HepG2 (cell line): ENCODE results near the gene WNT6. TPM values are rescaled to one million over a fixed set of nuclear protein-coding genes. Genes with fewer than 3 reads are reported as not detected.

ENCODE experiments used
- ATAC-seq: fragments of 200-7000 bp; cut with Tn5 transposase; 3 replicates; pipeline ENCODE4 v1.9.1; 2020; ENCODE audit warnings: mild to moderate bottlenecking, moderate library complexity
- BruUV-seq: library from RNA; stranded (reverse); fragments of 400-500 nt; replicated peaks from 2 replicates; lab custom pipeline; 2021; lab: Mats Ljungman, UMichigan
- CTCF ChIA-PET: fragments of 300-600 bp; formaldehyde crosslinking; extraction: SDS; loops from one replicate; lab custom pipeline; 2021; ENCODE audit warnings: low total read pairs, inconsistent platforms, low intra/inter-chr PET ratio; lab: Yijun Ruan, JAX
- POLR2A ChIA-PET: fragments of 350-600 bp; sonication (Branson Sonifier 250); formaldehyde crosslinking; loops from one replicate; lab custom pipeline; 2020; ENCODE audit warnings: antibody characterized with exemption, inconsistent platforms; lab: Yijun Ruan, JAX
- DNase-seq: peaks from one replicate; pipeline ENCODE4 v3.0.0-alpha.2; 2015; ENCODE audit warnings: low spot score
- FAIRE-seq: peaks from 3 replicates; lab custom pipeline; 2011; peaks lifted over from hg19 to GRCh38; lab: Jason Lieb, UNC
- H2AFZ ChIP-seq: one replicate; pipeline ENCODE4 v1.6.1; 2011; ENCODE audit warnings: low read length, inconsistent platforms
- H3K27ac ChIP-seq: fragments of 300-600 bp; 3 replicates; pipeline ENCODE4 v1.8.0; 2011; ENCODE audit warnings: mixed run types, mild to moderate bottlenecking, mixed read lengths, low read length, inconsistent platforms; ENCODE audit not compliant: insufficient read depth; ENCODE audit errors: extremely low read length
- H3K27me3 ChIP-seq, 2 experiments: fragments of 200-600 bp in 1 of 2; 2 replicates in 1 of 2; 3 replicates in 1 of 2; pipeline versions ENCODE4 v1.6.0 to v1.8.0; 2011; ENCODE audit warnings: low read length in 2 of 2, mild to moderate bottlenecking in 2 of 2, moderate library complexity in 2 of 2, inconsistent platforms in 1 of 2; ENCODE audit not compliant: insufficient read depth in 2 of 2, control insufficient read depth in 1 of 2
- H3K36me3 ChIP-seq, 2 experiments: fragments of 200-600 bp in 1 of 2; replicated peaks in 1 of 2; 2 replicates in 1 of 2; 3 replicates in 1 of 2; pipeline versions ENCODE4 v1.5.1 to v1.8.0; 2011; ENCODE audit warnings: low read length in 2 of 2, inconsistent platforms in 1 of 2; ENCODE audit not compliant: insufficient read depth in 2 of 2, control insufficient read depth in 1 of 2
- H3K4me1 ChIP-seq: 2 replicates; pipeline ENCODE4 v1.5.1; 2012; ENCODE audit warnings: low read length, inconsistent platforms; ENCODE audit not compliant: insufficient read depth
- H3K4me2 ChIP-seq: 2 replicates; pipeline ENCODE4 v1.6.0; 2011; ENCODE audit warnings: low read depth, low read length, inconsistent platforms
- H3K4me3 ChIP-seq, 3 experiments: fragments of 200-600 bp in 1 of 3; sonication (generic), shearing (Covaris generic) in 1 of 3; replicated peaks in 1 of 3; 2 replicates each; pipeline ENCODE4 v1.5.1; 2011 to 2016; ENCODE audit warnings: low read length in 3 of 3, inconsistent platforms in 2 of 3, low read depth in 2 of 3, mild to moderate bottlenecking in 2 of 3, control low read depth in 1 of 3, mixed read lengths in 1 of 3; ENCODE audit not compliant: insufficient read depth in 1 of 3
- H3K79me2 ChIP-seq: one replicate; pipeline ENCODE4 v1.6.1; 2011; ENCODE audit warnings: low read length, inconsistent platforms; ENCODE audit not compliant: insufficient read depth
- H3K9ac ChIP-seq: 2 replicates; pipeline ENCODE4 v1.6.0; 2011; ENCODE audit warnings: mild to moderate bottlenecking, low read depth, low read length, inconsistent platforms; ENCODE audit not compliant: insufficient read depth
- H3K9me3 ChIP-seq: 2 replicates; pipeline ENCODE4 v1.5.1; 2012; ENCODE audit warnings: mild to moderate bottlenecking, low read length
- H4K20me1 ChIP-seq: 2 replicates; pipeline ENCODE4 v1.6.0; 2011; ENCODE audit warnings: inconsistent platforms, mild to moderate bottlenecking, low read length, moderate library complexity; ENCODE audit not compliant: insufficient read depth
- AGO2 ChIP-seq: fragments of 200-400 bp; formaldehyde crosslinking; optimal IDR thresholded peaks from 2 replicates; pipeline ENCODE3; 2017; ENCODE audit warnings: mild to moderate bottlenecking, low read depth, low read length, moderate library complexity
- NFE2L2 ChIP-seq: fragments of 150-350 bp; IDR thresholded peaks from 2 replicates; pipeline ENCODE4 v1.6.1; 2014; ENCODE audit warnings: low read length
- ONECUT2 ChIP-seq: sonication (generic); formaldehyde crosslinking; IDR thresholded peaks from 2 replicates; pipeline ENCODE4 v1.4.0; 2020; ENCODE audit warnings: missing genetic modification reagents
- PLRG1 ChIP-seq: fragments of 450-650 bp; conservative IDR thresholded peaks from 2 replicates; pipeline ENCODE4 v1.6.1; 2016
- POLR2A ChIP-seq, 2 experiments: IDR thresholded peaks; 2 replicates each; pipeline ENCODE4 v1.6.1; 2011; ENCODE audit warnings: low read depth in 2 of 2, low read length in 2 of 2, mild to moderate bottlenecking in 1 of 2, moderate library complexity in 1 of 2; ENCODE audit not compliant: insufficient read depth in 1 of 2
- UBTF ChIP-seq: sonication (generic); formaldehyde crosslinking; IDR thresholded peaks from 2 replicates; pipeline ENCODE4 v1.4.0; 2020; ENCODE audit warnings: mild to moderate bottlenecking, missing genetic modification reagents
- ZNF101 ChIP-seq: sonication (generic); formaldehyde crosslinking; IDR thresholded peaks from 2 replicates; pipeline ENCODE4 v1.4.0; 2020; ENCODE audit warnings: mild to moderate bottlenecking, low read depth, missing genetic modification reagents, borderline replicate concordance
- ZNF18 ChIP-seq: sonication (generic); formaldehyde crosslinking; IDR thresholded peaks from 2 replicates; pipeline ENCODE4 v1.8.0; 2022; ENCODE audit warnings: mild to moderate bottlenecking, missing genetic modification reagents; ENCODE audit not compliant: insufficient replicate concordance
- WGBS: methylation state at CpG from one replicate; pipeline ENCODE4 v1.1.6; 2017; ENCODE audit warnings: low lambda C conversion rate; 5-methylcytosine and 5-hydroxymethylcytosine counted together
- in situ Hi-C: cut with HindIII; loops from 2 replicates; pipeline ENCODE4 v1.10.0; 2017; ENCODE audit warnings: low pct_unique_long_range_greater_than_20kb; ENCODE audit not compliant: extremely low pct_ligation_motif_present
- intact Hi-C: fragments of 100-400 bp; cut with micrococcal nuclease; formaldehyde crosslinking; loops from one replicate; pipeline ENCODE4 v1.10.0; 2022; ENCODE audit not compliant: unreplicated experiment
- polyA plus RNA-seq, 8 experiments: library from polyadenylated mRNA; depleted of rRNA in 3 of 8; stranded (reverse) in 7 of 8; unstranded in 1 of 8; fragments of >200 nt; fragmentation: Illumina TruSeq in 4 of 8; extraction: Trizol in 4 of 8; gene quantifications; 2 replicates each; pipeline versions ENCODE4 v1.2.1 to v1.2.3, GENCODE V29; 2011 to 2016; ENCODE audit warnings: low read depth in 4 of 8, missing spikeins in 1 of 8, mixed read lengths in 1 of 8; ENCODE audit not compliant: insufficient read depth in 1 of 8
- total RNA-seq, 5 experiments: library from RNA; depleted of rRNA; stranded (reverse); fragments of >200 nt; fragmentation: Illumina TruSeq; extraction: Trizol; gene quantifications; 2 replicates each; pipeline ENCODE4 v1.2.3, GENCODE V29; 2016; ENCODE audit warnings: low read depth in 1 of 5

The WNT6 gene
- total and polyA plus RNA-seq, 2 of the 13 experiments (the other 11 are each of a cell fraction or from before 2014, with no cell fraction given): 0.20 TPM; not detected in 1

GRCh38 chr2:218813771-218814460 lies 45.7 kb upstream of the WNT6 start (continued):
- no peak for TF ChIP-seq NFE2L2
- no peak for TF ChIP-seq PLRG1
- no peak for TF ChIP-seq ZNF101

- TF ChIP-seq ZNF18 (CRISPR knock-in tag) (no peak), ONECUT2 (CRISPR knock-in tag) (no peak), AGO2 (peak; percentile 35), UBTF (CRISPR knock-in tag) (0 out of 2 replicates have a peak, but pooled peaks have one; percentile 12), POLR2A (IDR thresholded peaks at IDR 0.05; ENCODE audit: insufficient read depth in 1 of 2, low read depth in 2 of 2, low read length in 2 of 2) (0 out of 4 replicates have a peak, but pooled peaks of 1 of the 2 experiments have one; percentile 5)
- Histone ChIP-seq H3K27ac (no peak overlapping the region), H3K36me3 (peaks cover 42 to 81% of the 10 kb centered on the region in 2 experiments), H3K9ac (no peak overlapping the region), H3K4me1 (peaks cover 9% of the 10 kb centered on the region), H3K79me2 (peaks cover under 1% of the 10 kb centered on the region), H3K9me3 (no peaks in the 10 kb centered on the region), H3K4me3 (no peak overlapping the region), H3K27me3 (no peaks in the 10 kb centered on the region), H3K4me2 (no peak overlapping the region), H4K20me1 (no peaks in the 10 kb centered on the region), H2AFZ (no peak overlapping the region)
- WGBS: 96% methylated on average over 13 of the region's 13 CpGs
- BruUV-seq: TSS peak; percentile 37
- POLR2A ChIA-PET: interaction anchor here (1.1 to 1.7 kb wide), 2 partner anchors 32 to 33 kb away, joined by 4 read pairs; partner anchors contain the start of gene CYP27A1
- FAIRE-seq: no peak
- ATAC-seq: no peak; the same call in 2 of the 3 replicates
- CTCF ChIA-PET: no interaction called here
- intact Hi-C loops: no loop called here
- in situ Hi-C loops: no loop called here
- DNase-seq: no peak
These were observed 44.9 kb upstream of the WNT6 start for GRCh38 chr2:218814540-218815243.
